Tibial nerve (tissue), 3 donors: ENCODE results near the gene NCOA3.

Experiments
- POLR2A ChIP-seq, 2 donors: fragments of 450-650 bp; IDR thresholded peaks; one replicate each; pipeline ENCODE4 v1.6.1; 2017; ENCODE audit warnings: antibody characterized with exemption in 2 of 2, mild to moderate bottlenecking in 2 of 2, moderate library complexity in 2 of 2
- TF ChIP-seq, protein P1 (sequence below), 5 experiments: fragments of 200-600 bp in 3 of 5; fragments of 450-650 bp in 2 of 5; sonication (generic) in 3 of 5; IDR thresholded peaks; one replicate each; pipeline ENCODE4 v1.5.1; 2016 to 2019; ENCODE audit warnings: antibody characterized with exemption in 5 of 5, mild to moderate bottlenecking in 3 of 5, moderate library complexity in 2 of 5

DNA sequence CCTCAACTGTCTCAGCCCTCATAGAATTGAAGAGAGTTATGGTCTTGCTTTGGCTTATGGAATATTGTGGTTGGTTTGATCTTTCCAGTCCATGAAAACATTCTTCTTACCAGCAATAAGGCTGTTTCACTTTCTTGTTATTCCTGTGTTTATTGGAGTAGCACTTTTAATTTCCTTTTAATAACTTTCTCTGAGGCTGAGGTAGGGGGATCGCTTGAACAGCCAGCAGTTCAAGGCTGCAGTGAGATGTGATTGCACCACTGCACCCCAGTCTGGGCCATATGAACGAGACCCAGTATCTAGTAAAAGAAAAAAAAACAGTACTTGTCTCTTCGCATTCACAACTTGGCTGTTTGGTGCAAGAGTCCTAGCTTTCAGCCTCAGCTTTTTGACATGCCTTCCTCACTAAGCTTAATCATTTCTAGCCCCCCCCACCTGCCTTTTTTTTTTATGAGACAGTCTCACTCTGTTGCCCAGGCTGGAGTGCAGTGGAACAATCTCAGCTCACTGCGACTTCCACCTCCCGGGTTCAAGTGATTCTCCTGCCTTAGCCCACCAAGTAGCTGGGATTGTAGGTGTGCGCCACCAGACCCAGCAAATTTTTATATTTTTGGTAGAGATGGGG is 70.5 kb downstream of the NCOA3 start:
- TF ChIP-seq, protein P1, sequence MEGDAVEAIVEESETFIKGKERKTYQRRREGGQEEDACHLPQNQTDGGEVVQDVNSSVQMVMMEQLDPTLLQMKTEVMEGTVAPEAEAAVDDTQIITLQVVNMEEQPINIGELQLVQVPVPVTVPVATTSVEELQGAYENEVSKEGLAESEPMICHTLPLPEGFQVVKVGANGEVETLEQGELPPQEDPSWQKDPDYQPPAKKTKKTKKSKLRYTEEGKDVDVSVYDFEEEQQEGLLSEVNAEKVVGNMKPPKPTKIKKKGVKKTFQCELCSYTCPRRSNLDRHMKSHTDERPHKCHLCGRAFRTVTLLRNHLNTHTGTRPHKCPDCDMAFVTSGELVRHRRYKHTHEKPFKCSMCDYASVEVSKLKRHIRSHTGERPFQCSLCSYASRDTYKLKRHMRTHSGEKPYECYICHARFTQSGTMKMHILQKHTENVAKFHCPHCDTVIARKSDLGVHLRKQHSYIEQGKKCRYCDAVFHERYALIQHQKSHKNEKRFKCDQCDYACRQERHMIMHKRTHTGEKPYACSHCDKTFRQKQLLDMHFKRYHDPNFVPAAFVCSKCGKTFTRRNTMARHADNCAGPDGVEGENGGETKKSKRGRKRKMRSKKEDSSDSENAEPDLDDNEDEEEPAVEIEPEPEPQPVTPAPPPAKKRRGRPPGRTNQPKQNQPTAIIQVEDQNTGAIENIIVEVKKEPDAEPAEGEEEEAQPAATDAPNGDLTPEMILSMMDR (IDR thresholded peaks at IDR 0.05): no peak
- TF ChIP-seq POLR2A (IDR thresholded peaks at IDR 0.05): no peak
